GM21576 (cell line): ENCODE data around the gene APEH.
A peak's percentile ranks its signal among the peaks of the same experiment; 100 is the strongest.

ENCODE experiments used
- ATAC-seq: cut with Tn5 transposase; IDR thresholded peaks from one replicate; pipeline ENCODE4 v1.9.1; 2021; ENCODE audit warnings: mild to moderate bottlenecking, moderate library complexity; ENCODE audit not compliant: unreplicated experiment

APEH gene

DNA sequence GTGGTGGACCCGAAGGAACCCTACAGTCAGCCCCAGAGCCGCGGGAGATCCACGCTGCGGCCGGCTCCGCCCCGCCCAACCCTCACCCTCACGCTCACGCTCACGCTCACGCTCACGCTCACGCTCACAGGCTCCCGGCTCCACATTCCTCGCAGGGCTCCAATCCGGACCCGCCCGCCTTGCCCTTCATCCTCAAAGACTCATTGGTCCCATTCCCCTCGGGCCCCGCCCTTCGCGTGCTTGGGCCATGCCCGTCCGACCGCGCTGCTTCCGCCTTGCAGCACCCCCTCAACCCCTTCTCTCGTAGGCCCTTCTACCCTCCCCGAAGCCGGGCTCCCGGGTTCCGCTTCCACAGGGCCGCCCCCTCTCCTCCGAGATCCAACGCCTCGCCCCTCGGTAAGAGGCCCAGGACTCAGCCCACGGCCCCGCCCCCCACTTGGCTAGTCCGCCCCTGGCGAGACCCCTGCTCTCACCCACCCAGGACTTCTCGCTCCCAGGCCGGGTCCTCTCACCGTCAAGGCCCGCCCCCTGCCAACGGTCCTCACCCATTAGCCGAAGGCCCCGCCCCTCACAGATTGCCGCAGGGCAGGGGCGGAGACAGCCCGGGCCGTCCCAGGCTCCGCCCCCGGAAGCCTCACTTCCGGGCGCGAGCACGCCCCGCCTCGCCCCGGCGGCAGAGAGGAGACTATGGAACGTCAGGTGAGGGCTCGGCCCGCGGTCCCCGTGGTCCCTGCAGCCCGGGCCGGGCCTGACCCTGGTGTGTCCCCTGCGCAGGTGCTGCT lies at the start of gene APEH:
APEH (plus strand) TSS at position 637 of the 782 bp plus-strand sequence; CDS start at position 688, 51 bp downstream.
- peak; percentile 77 for ATAC-seq

DNA sequence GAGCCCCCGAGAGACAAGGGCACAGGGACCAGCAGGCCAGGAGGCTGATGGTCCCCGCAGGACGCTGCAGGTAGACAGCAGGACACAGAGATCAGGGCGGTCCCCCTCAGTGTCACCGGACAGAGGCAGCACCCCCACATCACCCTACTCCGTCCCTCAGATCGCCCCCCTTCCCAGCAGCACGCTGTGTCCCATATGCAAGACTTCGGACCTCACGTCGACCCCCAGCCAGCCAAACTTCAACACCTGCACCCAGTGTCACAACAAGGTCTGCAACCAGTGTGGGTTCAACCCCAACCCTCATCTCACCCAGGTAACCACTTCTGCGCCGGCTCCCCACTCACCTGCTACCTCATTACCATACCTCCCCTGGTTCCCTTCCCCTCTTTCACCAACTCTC lies 49.1 kb upstream of the APEH start:
- no peak for ATAC-seq

DNA sequence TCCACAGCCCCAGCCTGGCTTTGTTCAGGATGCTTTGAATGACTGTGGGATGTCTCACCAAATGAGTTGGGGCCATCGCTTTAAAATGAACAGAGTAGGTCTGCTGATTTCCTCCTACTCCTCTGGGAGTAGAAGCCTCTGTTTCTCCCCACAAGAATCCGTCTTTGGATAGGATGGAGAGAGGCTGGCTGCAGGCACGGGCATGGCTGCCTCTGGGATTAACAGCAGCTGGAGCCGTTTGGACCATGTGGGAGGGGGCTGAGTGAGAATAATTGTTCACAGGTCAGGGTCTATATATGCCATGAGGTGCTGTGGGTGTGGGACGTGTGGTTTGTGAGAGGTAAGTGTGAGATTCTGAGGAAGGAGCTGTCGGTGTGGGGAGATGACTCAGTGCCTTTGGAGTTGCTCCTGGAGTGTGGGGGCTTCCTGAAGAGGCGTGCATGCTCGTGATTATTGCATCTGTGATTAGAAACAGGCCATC lies 48.0 kb upstream of the APEH start:
- no peak for ATAC-seq

DNA sequence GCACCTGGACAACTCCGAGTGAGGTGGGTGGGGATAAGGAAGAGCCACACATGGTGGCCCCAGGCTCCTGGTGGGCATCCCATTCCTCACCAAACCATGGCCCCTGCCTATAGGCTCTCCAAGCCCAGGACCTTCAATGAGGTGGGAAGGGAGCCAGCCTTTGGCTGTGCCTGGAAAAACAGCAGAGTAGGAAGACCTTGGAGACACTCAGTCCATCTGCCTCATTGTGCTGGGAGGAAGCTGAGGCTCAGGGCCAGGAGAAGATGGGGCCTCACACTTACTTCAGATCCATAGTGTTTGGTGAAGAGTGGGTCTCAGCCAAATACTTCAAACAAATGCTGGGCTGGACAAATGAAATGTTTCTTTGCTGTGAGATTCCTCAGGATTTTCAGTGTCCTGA lies 47.4 kb upstream of the APEH start:
- ATAC-seq, result no peak

DNA sequence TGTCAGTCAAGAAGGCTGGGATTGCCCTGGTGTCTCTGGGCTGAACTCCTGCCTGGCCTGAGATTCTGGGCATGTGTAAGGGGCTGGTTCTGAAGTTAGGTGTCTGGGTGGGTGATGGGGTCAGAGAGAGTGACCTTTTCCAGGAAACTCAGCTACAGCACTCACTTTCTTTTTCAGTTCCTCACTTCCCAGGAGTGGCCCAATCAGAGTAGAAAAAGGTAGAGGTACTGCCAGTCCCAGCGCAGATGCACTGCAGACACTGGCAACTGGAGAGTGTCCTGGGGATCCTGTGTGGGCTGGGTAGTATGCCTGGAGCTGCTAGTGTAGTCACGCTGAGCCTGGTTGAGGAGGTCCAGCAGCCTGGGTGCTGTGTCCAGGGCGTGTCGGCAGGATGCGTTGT lies 46.5 kb upstream of the APEH start:
- ATAC-seq, result no peak

DNA sequence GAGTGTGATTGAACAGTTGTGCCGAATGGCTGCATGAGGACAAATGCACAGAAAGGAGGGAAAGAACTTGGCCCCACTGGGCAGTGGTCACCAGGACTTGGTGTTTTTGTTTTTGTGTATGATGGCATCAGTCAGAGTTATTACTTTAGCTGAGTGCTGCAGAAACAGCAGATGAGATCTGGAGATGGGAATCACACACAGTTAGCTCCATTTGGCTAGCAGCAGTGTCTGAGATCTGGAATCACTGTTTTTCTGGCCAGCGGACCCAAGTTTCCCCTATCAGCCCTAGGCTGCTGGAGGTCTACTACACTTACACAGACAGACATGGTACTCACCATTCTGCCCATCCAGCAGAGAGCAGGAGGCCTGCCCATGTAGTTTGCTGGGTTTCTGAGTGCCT lies 45.9 kb upstream of the APEH start:
- no peak for ATAC-seq

DNA sequence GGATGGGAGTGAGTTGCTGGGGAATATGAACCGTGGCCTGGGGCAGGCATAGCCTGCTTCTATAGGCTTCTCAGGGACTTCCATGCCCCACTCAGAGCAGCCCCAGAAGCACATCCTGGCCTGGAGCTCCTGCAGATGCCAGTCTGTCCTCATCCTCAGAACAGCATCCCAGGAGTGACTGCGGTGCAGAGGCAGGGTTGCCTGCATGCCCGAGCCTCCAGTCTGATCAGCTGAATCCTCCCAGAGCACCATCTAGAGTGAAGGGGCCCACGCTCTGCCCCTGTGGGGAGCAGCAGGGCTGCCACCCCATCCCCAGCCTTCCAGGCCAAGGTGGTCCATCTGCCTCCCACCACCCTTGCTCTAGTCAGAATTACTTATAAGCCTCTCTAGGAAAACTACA lies 44.7 kb upstream of the APEH start:
- ATAC-seq, result no peak

DNA sequence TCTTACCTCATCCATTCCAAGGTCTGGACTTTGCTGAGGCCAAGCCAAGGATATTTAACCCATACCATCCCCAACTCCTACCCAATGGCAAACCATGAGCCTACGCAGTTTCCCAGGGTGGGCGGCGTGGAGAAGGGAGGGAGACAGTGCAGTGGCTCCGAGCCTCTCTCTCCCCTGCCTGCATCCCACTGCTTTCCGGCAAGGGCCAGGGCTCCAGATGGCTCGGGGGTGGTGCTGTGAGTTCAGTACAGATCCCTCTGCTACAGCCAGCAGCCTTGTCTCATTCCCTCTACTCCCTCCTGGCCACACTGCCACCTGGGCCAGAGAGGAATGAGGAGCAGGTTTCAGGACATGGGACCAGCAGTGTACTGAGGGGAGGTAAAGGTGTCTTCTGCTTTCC lies 44.3 kb upstream of the APEH start:
- no peak for ATAC-seq

DNA sequence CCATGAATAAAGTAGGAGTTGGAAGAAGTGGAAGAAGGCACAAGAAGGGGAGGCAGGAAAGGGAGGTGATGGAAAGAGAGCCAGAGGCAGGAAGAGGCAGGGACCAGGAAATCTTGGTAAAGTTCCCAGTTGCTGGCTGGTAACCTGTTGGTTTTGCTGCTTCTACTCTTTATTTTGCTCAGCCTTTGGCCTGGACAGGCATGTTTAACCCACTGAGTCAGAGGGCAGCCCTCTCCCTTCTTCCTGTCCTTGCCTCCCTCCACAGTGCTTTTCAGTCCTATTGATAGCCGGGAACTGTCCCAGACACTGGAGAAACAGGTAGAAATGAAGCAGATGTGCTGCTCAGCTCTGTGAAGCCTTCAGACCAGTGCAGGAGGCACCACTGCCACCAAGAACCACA lies 43.4 kb upstream of the APEH start:
- ATAC-seq, result no peak

DNA sequence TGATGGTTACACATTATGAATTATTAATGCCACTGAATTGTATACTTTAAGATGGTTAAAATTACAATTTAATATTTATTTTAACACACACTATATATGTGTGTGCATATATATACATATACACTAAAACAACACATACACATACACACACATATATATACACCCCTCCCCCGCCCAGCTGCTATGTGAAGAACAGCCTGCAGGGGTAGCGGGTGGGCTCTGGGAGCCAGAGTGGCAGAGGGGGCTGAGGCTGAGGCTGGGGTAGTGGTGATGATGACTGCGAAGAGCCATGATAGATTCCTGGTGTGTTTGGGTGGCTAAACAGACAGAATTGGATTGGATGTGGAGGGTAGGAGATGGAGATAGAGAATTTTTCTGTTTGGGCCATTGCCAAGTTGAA lies 39.4 kb upstream of the APEH start:
- no peak for ATAC-seq

DNA sequence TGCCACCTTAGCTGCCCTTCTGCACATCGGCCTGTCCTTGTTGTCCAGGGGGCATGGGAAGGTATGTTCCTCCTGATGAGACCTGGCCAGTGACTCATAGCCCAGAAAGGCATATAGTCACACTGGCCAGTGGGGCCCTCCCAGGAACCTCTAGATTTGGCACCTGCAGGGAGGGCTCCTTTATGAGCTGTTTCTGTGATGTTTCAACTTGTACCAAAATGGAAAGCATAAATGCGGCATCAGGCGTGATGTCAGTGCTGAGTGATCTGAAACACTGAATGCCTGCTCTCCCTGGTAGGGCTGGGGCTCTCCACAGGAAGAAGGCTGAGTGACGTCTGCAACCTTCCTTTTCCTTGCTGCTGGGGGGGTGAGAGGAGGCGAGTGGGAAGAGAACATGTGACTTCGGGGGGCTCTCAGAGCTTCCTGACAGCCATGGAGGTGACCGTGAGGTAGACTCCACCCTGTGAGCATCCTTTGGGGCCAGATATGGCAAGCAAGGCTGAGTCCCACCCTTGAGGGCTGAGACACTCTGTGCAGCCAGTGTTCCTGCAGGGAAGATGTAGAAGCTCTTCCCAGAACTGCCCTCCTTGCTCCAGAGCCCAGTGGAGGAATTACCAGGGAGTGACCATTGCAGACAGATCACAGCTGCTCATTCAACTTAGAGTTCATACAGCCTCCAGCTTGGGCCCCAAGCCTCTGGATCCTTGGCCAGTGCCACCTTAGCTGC lies 37.1 kb upstream of the APEH start:
- ATAC-seq, result no peak

DNA sequence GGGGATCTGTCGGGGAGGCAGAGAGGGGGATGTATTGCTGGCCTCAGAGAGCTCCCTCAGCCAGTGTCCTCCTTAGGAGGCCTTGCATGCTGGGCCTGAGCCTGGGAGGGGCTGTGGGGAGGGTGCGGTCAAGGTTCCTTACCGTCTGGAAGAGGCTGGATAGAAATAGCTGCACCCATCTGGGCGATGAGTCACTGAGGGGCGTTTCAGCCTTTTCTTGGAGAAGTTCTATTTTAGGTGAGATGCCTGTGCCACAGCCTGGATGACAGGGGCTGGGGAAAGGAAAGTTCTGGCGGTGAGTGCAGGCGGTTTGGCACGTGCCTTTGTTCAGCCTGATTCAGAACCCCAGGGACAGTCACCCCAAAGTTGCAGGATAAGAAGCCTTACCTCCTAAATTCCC lies 35.7 kb upstream of the APEH start:
- no peak for ATAC-seq

DNA sequence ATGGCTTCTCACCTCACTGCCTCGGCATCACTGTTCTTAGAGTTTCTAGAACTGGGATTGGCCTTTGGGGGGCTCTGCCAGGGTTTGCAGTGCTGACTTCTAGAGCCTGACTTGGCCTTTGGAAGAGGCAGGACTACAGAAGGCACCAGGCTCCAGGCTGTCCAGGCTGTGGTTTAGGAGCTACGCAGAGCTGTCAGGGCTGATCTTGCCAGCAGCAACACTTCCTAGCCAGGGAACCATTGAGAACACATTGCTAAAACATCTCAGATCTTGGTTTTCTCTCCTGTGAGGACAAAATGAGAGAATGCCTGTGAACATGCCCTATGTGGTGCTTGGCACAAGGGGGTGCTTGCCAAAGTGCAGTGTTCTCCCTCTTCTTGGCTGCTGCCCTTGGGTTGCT lies 34.6 kb upstream of the APEH start:
- no peak for ATAC-seq

DNA sequence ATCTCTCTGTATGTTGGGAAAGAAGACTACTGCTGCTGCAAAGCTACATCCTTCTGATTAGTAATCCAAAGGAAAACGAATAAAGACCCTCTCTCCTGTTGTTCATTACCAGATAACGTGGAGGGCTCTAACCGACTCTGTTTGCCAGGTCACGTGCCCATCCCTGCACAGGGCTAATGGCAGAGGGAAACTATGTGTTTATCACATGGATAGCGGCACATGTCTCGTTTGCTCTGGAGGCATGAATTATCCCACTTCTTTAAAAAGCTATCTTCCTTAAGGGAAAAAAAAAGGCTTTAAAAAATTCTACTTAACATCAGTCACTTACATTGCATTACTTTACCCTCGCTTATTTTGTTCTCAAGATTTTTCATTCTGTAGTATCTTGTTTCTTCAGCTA lies 32.9 kb upstream of the APEH start:
- ATAC-seq, result no peak

DNA sequence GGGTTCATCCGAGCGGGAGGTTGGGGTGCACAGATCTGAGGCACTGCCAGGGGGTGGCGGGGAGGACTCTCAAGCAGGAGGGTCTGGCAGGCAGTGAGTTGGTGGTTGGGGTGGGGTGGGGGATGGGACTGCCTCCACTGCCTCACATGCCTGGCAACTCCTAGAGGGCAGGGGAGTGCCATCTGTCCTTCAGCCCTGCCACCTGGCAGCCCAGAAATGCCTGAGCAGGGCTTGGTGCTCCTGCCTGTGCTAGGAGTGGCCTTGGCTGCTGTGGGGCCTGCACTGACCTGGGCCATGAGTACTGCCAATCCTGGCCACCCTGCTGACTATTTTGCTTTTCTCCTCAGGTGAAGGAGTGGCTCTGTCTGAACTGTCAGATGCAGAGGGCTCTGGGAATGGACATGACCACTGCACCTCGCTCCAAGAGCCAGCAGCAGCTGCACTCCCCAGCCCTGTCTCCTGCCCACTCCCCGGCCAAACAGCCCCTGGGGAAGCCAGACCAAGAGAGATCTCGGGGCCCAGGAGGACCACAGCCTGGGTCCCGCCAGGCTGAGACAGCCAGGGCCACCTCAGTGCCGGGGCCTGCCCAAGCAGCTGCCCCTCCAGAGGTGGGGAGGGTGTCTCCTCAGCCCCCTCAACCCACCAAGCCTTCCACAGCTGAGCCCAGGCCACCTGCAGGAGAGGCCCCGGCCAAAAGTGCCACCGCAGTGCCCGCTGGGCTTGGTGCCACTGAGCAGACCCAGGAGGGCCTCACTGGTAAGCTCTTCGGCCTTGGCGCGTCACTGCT lies 32.0 kb upstream of the APEH start:
- ATAC-seq, result no peak

DNA sequence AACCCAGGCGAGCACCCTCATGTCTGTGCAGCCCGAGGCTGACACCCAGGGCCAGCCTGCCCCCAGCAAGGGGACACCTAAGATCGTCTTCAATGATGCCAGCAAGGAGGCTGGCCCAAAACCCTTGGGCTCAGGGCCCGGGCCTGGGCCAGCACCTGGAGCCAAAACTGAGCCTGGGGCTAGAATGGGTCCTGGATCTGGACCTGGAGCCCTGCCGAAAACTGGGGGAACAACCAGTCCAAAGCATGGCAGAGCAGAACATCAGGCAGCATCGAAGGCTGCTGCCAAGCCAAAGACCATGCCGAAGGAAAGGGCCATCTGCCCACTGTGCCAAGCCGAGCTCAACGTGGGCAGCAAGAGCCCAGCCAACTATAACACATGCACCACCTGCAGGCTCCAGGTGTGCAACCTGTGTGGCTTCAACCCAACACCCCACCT lies 31.4 kb upstream of the APEH start:
- ATAC-seq, result no peak

DNA sequence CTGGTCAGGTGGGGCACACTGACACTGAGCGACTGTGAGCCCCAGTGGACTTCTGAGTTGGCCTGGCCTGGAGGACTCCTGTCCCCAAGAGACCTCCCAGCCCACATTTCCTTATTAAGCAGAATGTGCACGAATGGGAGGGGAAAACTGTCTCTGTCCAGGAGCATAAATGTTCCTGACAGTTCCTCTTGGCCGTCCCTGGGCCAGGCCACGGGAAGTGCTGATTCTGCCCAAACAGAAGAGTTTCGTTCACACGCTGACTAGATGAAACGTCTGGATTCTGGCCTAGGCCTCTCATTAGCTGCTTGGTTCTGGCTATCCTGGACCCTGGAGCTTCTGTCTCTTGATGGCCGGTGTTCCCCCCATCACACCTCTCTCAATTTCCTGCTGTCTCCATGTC lies 29.5 kb upstream of the APEH start:
- no peak for ATAC-seq

DNA sequence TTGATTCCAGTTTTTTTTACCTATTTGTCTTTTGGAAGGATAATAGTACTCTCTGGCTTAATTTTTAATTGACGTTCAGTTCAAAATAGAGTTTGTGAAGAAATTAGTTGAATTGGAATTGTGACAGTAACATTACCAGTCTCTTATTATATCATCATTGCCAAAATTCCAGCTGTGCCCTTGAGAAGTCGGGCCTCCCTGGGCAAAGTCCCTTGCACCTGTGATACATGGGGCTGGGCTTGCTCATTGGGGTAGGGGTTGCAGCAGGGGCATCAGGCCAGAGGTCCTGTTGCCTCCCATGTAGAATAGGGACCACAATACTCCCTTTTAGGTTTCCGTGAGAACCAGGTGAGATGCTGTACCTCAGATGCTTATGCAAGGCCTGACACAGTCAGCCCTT lies 27.9 kb upstream of the APEH start:
- ATAC-seq, result no peak

DNA sequence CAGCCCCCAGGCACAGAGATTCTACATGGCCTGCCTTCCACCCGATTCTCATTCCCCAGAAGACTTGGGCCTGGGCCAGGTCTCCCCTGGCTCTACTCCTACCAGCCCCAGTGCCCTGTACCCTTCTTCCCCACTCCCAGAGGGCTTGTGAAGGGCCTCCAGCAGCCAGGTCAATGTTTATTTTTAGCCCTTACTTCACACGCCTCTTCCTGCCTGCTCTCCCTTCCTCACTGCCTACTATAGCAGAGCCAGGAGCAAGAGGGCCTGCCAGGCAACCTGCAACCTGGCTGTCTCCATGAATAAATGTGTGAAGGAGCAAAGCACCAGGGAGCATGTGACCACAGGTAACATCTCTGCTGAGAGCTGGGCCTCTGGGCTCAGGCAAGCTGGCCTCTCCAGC lies 26.4 kb upstream of the APEH start:
- ATAC-seq, result no peak

DNA sequence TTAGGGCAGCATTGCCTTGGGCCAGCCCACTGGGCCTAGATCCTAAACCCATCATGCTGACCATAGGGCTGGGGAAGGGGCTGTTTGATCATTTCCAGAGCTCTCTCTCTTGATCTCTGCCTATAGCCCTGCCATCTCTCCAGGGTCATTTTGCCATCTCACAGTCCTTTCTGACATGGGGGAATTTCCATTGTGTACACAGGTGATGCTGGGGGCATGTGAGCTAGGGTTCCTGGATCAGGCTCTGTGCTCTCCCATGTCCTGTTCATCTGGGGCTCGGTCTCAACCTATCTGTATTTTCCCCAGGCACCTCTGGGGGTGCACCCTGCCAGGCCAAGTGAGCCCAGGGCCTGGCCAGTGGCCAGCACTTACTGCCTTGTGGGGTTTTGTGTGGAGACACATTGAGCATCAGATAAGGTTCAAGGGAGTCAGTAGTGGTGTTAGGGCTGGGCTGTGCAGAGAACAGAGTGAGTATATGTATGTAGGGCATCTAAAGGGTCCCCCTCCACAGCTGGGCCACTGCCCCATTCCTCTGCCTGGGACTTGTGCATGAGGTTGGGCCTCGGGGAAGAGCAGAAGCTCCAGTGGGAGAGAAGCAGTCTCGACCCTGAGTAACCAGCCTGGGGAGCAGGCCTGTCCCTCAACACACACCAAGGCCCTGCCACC lies 25.7 kb upstream of the APEH start:
- ATAC-seq, result no peak

DNA sequence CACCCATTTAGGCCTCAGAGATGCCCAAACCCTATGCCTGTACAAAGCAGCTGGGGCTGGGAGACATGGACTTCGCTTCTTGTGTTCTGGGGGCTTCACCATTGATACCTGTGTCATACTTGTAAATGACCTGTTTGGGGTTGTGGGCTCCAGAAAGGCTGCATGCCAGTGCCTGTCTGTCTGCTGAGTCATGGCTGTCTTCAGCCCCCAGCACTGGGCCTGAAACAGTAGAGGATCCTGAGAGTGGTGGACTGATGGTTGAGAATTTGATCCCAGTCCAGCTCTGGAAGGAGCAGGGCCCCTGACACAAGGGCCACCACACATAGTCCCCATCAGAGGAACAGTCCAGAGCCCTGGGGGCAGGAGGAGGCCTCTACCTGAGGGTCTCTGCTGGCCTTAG lies 24.6 kb upstream of the APEH start:
- no peak for ATAC-seq
